Type B pancreatic cell (in vitro differentiated cells): ENCODE results near the gene TARS2. TPM values are rescaled to one million over a fixed set of nuclear protein-coding genes. Genes with fewer than 3 reads are reported as not detected.

ENCODE experiments used
- DNase-seq: peaks from one replicate; pipeline ENCODE4 v3.0.0; 2021; ENCODE audit warnings: mixed read lengths; ENCODE audit not compliant: unreplicated experiment; ENCODE audit errors: extremely low spot score
- H3K27ac Mint-ChIP-seq: 2 replicates; pipeline ENCODE4 v1.8.0; 2021; ENCODE audit warnings: mild to moderate bottlenecking, mixed read lengths
- H3K27me3 Mint-ChIP-seq: 2 replicates; pipeline ENCODE4 v1.8.0; 2021; ENCODE audit warnings: mixed read lengths
- H3K36me3 Mint-ChIP-seq: 2 replicates; pipeline ENCODE4 v1.8.0; 2021; ENCODE audit warnings: mixed read lengths
- H3K4me1 Mint-ChIP-seq: one replicate; pipeline ENCODE4 v1.8.0; 2021; ENCODE audit warnings: mixed read lengths; ENCODE audit not compliant: unreplicated experiment
- H3K4me3 Mint-ChIP-seq: 2 replicates; pipeline ENCODE4 v1.8.0; 2021; ENCODE audit warnings: mild to moderate bottlenecking, mixed read lengths
- H3K9me3 Mint-ChIP-seq: 2 replicates; pipeline ENCODE4 v1.8.0; 2021; ENCODE audit warnings: mixed read lengths
- total RNA-seq: library from RNA; stranded (reverse); gene quantifications from 2 replicates; pipeline ENCODE4 v1.2.1, GENCODE V29; 2021; ENCODE audit warnings: low replicate concordance
- TF ChIP-seq, protein P1 (sequence below): fragments of 200-600 bp; sonication (generic); conservative IDR thresholded peaks from 2 replicates; pipeline ENCODE4 v1.5.0; 2021; ENCODE audit warnings: antibody characterized with exemption, mild to moderate bottlenecking

Gene TARS2
- total RNA-seq, 1 donor from 2014 or later, result 36.6 TPM

DNA sequence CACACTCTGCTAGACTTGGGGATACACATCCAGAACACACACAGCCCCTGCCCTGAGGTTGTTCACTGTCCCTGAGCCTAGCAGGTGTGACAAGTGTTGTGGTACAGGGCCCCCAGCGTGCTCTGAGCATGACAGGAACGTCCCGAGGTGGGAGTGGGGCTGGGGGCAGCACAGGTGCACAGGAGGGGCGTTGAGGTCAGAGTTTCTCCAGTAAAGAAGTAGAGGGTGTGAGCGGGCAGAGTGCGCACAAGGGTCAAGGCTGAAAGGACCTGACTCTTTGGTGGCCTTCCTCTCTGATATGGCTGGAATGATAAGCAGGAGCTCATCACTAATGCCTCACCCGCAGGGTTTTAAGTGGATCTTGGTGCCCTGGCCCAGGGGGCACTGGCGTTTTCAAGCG is 27.0 kb downstream of the TARS2 start:
- H3K4me1 Mint-ChIP-seq, result peaks cover 18% of the 10 kb centered on the region
- H3K9me3 Mint-ChIP-seq, result no peaks in the 10 kb centered on the region
- DNase-seq, result no peak
- peak overlapping the region; percentile 93 for H3K4me3 Mint-ChIP-seq
- TF ChIP-seq, protein P1, sequence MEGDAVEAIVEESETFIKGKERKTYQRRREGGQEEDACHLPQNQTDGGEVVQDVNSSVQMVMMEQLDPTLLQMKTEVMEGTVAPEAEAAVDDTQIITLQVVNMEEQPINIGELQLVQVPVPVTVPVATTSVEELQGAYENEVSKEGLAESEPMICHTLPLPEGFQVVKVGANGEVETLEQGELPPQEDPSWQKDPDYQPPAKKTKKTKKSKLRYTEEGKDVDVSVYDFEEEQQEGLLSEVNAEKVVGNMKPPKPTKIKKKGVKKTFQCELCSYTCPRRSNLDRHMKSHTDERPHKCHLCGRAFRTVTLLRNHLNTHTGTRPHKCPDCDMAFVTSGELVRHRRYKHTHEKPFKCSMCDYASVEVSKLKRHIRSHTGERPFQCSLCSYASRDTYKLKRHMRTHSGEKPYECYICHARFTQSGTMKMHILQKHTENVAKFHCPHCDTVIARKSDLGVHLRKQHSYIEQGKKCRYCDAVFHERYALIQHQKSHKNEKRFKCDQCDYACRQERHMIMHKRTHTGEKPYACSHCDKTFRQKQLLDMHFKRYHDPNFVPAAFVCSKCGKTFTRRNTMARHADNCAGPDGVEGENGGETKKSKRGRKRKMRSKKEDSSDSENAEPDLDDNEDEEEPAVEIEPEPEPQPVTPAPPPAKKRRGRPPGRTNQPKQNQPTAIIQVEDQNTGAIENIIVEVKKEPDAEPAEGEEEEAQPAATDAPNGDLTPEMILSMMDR, result no peak
- no peaks in the 10 kb centered on the region for H3K27me3 Mint-ChIP-seq
- peaks cover 18% of the 10 kb centered on the region for H3K36me3 Mint-ChIP-seq
- no peak overlapping the region for H3K27ac Mint-ChIP-seq

DNA sequence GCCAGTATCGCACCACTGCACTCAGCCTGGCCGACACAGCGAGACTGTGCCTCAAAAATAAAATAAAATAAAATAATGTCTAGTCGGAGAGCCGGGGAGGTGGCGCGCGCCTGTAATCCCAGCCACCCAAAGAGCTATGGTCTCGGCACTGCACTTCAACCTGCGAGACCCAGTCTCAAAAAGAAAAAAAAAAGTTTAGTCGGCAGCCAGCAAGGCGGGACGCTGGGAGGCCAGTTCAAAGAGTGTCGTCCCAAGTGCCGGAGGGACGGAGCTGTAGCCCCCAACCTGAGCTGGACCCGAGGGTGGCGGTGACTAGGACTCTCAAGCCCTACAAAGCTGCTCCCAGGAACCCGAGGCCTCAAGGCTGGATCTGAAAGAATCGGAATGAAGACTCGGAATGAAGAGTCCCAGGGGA is 27.7 kb downstream of the TARS2 start:
- H3K27ac Mint-ChIP-seq, result peak overlapping the region; percentile 77
- no peaks in the 10 kb centered on the region for H3K9me3 Mint-ChIP-seq
- peak overlapping the region; percentile 93 for H3K4me3 Mint-ChIP-seq
- no peak for DNase-seq
- H3K4me1 Mint-ChIP-seq, result peaks cover 18% of the 10 kb centered on the region
- TF ChIP-seq, protein P1, result no peak
- H3K27me3 Mint-ChIP-seq, result no peaks in the 10 kb centered on the region
- peaks cover 18% of the 10 kb centered on the region for H3K36me3 Mint-ChIP-seq

DNA sequence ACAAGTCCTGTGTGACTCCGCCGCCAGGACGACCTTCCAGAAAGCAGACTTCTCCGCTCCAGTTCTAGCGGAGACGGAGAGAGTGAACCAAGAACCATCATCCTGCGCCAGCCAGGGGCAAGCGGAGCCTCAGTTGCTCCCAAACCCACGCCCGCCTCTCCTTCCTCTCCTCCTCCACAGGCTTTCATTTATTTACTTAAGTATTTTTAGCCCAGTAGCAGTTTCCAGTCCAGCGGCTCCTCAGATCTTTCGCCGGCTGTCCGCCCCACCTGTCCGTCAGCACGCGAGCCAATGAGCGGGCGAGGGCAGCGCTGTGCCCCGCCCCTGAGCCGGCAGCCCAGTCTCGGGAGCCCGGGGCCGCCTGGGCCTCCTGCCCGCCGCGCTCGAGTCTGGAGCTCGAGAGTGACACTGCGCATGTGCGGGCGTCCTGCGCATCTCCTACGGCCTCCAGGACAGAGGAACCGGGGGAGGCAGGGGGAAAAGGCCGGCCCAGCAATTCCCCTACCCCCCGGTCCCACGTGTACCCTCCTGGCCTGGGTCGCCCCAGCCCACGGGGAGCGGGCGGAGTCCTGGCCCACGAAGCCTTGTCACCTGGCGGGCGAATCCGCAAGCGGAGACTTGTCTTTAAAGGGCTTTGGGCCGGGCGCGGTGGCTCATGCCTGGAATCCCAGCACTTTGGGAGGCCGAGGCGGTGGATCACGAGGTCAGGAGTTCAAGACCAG is 28.3 kb downstream of the TARS2 start, which contains the start of gene FALEC:
Gene FALEC, plus strand, starts transcription at position 425 of the 722 bp plus-strand sequence.
- peak within 1 kb of the TSS; percentile 93 for H3K4me3 Mint-ChIP-seq
- peak; percentile 98 for DNase-seq
- H3K9me3 Mint-ChIP-seq, result no peaks in the 10 kb centered on the region
- no peaks in the 10 kb centered on the region for H3K27me3 Mint-ChIP-seq
- H3K4me1 Mint-ChIP-seq, result peaks cover 14% of the 10 kb centered on the region
- H3K36me3 Mint-ChIP-seq, result peaks cover 14% of the 10 kb centered on the region
- H3K27ac Mint-ChIP-seq, result peak within 1 kb of the TSS; percentile 77
- TF ChIP-seq, protein P1, result peak; percentile 47

- TF ChIP-seq, protein P1, result peak; percentile 44
Observed at GRCh38 chr1:150516050-150516591, 28.9 kb downstream of the TARS2 start.

GRCh38 chr1:150516616-150517015 is 29.4 kb downstream of the TARS2 start:
- peak overlapping the region; percentile 58 for H3K27ac Mint-ChIP-seq
- TF ChIP-seq, protein P1, result no peak
- H3K4me1 Mint-ChIP-seq, result peaks cover 14% of the 10 kb centered on the region
- no peak for DNase-seq
- peaks cover 13% of the 10 kb centered on the region for H3K36me3 Mint-ChIP-seq
- H3K4me3 Mint-ChIP-seq, result peak overlapping the region; percentile 93
- H3K27me3 Mint-ChIP-seq, result no peaks in the 10 kb centered on the region
- no peaks in the 10 kb centered on the region for H3K9me3 Mint-ChIP-seq

More at GRCh38 chr1:150516050-150516591, 28.9 kb downstream of the TARS2 start:
- peaks cover 14% of the 10 kb centered on the region for H3K4me1 Mint-ChIP-seq
- peak overlapping the region; percentile 58 for H3K27ac Mint-ChIP-seq
- H3K27me3 Mint-ChIP-seq, result no peaks in the 10 kb centered on the region
- H3K9me3 Mint-ChIP-seq, result no peaks in the 10 kb centered on the region
- H3K4me3 Mint-ChIP-seq, result peak overlapping the region; percentile 93
- no peak for DNase-seq
- peaks cover 14% of the 10 kb centered on the region for H3K36me3 Mint-ChIP-seq
